GM19023 (cell line): ENCODE measurements around the gene CLEC2A.

Experiments used
- ATAC-seq: cut with Tn5 transposase; IDR thresholded peaks from one replicate; pipeline ENCODE4 v1.9.1; 2021; ENCODE audit warnings: mild to moderate bottlenecking, moderate library complexity; ENCODE audit not compliant: unreplicated experiment

The CLEC2A gene

DNA sequence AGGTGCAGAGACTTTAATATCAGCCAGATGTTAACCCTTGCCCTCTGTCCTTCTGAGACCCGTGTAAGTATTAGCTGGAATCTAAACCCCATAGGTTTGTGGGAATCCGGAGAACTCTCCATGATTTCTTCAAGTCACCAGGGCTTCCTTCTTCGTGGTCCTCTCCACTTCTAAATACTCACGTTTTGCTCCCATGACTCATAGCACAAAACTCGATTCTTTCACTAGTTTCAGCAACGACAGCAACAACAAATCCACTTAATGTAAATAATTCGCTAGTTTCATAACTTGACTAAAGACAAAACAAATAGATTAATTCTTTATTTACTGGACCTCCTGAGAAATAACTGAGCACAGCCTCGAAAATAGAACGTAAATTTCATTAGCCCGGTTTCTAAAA, 4.4 kb upstream of the CLEC2A start:
- no peak for ATAC-seq

- no peak for ATAC-seq
Measured at GRCh38 chr12:9935026-9935425, 2.9 kb upstream of the CLEC2A start.

GRCh38 chr12:9933958-9934357, 1.8 kb upstream of the CLEC2A start:
- no peak for ATAC-seq

GRCh38 chr12:9931245-9931644, 925 bp downstream of the CLEC2A start:
- no peak for ATAC-seq

- no peak for ATAC-seq
Measured at GRCh38 chr12:9928607-9929006, 3.6 kb downstream of the CLEC2A start.

GRCh38 chr12:9926876-9927275, 5.3 kb downstream of the CLEC2A start:
- ATAC-seq: no peak

- ATAC-seq: no peak
Measured at GRCh38 chr12:9925705-9926393, 6.3 kb downstream of the CLEC2A start.

- no peak for ATAC-seq
Measured at GRCh38 chr12:9922429-9922828, 9.7 kb downstream of the CLEC2A start.

DNA sequence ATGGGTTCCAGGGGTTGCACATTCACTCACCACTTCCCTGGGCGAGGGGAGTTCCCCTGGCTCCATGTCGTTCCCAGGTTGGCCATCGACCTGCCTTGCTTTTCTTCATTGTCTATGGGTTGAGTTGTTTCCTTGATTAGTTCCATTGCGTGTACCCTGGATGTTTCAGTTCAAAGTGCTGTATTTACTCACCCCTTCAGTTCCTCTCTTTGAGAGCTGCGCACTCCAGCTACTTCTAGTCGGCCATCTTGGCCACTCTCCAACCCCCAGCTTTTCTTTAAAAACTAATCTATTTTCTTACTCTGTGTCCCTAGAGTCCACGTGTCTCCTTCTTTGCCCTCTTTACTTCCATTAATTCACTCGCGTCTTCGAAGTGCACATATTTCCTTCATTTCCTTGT, 11.7 kb downstream of the CLEC2A start:
- ATAC-seq: no peak

DNA sequence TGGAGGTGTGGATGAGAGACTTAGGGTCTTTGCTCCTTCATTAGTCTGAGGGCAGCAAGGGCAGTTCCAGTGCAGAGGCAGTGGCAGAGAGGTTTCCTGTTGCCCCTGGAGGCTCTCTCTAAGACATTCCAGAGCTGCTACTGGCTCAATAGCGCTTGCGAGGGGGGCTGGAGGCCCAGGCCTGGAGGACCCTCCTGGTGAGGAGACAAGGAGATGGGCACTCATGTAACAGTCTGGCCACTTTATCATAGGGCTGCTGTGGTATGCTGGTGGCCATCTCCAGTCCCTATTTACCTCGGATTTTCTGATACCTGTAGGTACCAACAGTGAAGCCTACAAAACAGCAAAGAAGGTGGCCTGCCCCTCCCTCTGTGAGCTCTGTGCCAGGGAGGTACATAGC, 12.7 kb downstream of the CLEC2A start:
- ATAC-seq: no peak

GRCh38 chr12:9911708-9912107, 20.5 kb downstream of the CLEC2A start:
- no peak for ATAC-seq

- no peak for ATAC-seq
Measured at GRCh38 chr12:9910716-9911421, 21.3 kb downstream of the CLEC2A start.

DNA sequence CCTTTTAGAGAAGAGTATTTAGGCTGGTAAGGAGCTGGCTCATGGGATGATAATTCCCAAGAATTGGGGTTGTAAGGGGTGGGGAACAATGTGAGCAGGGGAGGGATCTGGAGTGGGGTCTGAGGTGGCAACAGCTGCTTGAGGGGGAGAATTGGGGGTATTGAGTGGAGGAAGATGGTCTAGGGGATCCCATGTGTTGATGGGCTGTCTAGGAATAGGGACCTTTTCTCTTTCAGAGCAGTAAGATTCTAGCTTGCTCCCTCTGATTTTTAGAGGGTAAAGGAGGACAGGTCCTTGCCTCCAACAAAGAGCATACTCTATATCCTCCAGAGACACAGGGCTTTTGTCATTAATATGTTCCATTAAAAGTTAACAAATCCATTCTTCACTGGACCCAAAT, 22.4 kb downstream of the CLEC2A start:
- no peak for ATAC-seq

DNA sequence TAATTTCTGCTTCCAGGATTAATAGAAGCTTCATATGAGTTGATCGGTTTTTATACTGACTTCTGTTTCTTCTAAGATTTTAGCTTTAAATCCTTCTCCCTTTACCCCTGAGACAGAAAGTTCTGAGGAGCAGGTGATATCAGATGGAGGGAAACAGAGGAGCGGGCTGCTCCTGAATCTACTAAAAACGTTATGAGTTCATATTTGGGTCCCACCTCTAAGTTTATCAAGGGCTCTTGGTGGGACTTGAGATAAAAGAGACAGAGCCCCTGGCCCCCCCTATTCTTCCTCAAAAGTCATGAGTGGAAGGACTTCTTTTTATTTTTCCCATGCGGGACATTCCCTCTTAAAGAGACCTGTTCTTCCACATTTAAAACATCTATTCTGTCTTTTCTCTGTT, 23.8 kb downstream of the CLEC2A start:
- ATAC-seq: no peak

DNA sequence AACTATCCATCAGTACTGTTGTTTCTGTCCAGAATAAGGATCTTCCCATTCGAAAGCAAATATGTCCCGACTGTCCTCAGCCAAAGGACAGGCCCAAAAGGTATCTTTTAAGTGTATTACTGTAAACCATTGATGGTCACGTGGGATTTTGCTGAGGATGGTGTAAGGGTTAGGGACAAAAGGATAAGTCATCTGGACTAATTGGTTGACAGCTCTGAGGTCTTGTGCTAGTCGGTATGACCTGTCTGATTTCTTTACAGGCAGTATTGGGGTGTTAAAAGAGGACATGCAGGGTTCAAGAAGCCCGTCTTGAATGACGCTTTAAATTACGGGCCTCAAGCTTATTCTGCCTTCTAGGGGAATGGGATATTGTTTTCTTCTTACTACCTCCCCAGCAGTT, 24.4 kb downstream of the CLEC2A start:
- ATAC-seq: no peak

GRCh38 chr12:9906873-9907272, 25.3 kb downstream of the CLEC2A start:
- ATAC-seq: no peak

DNA sequence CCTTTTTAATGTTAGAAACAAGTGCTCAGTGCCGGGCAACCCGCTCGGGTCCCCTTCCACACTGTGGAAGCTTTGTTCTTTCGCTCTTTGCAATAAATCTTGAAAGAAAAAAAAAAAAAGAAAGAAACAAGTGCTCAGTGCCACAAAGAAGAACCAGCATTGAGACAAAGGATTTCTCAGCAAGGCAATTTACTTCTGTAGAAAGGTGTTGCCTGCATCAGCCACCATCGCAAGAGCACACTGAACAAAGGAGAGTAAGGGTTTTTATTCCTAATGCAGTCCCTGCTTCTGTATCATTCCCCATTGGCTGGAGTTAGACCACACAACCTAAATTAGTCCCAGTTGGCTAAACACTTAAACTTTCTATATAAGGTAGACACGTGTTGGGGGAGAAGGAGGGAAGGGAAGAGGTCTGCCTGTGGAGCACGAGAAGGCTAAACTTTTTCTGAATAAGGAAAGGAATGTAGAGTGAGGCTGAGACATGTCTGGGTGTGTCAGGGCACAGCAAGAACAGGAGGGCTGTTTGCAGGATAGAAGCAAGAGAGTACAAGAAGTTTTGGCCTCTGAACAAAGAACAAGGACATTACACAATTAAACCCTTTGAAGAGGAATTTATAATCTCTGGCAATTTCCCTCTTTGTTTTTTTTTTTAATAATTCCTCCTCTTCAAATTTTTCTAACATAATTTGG, 29.5 kb downstream of the CLEC2A start:
- ATAC-seq: no peak

GRCh38 chr12:9900930-9901329, 31.2 kb downstream of the CLEC2A start:
- ATAC-seq: no peak

GRCh38 chr12:9899209-9899608, 33.0 kb downstream of the CLEC2A start:
- no peak for ATAC-seq

DNA sequence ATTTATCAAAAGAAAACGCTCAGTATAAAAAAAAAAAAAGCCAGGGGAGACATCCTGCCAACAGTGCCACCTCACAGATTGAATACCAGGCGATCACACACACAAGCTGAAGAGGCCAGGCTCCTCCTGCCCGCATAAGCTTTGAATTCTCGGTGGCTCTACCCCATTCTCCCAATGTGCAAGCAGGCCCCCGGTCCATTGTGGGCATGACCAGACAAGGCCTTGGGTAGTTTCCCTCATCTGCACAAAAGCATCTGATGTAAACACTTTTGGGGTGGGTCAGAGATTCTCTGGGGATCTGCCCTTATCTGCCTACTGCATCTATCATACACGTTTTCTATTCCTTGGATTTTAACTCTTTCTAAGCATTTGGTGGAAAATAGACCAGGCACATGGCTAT, 34.6 kb downstream of the CLEC2A start:
- ATAC-seq: no peak

- ATAC-seq: no peak
Measured at GRCh38 chr12:9895215-9895971, 36.8 kb downstream of the CLEC2A start.
